RKO (cell line): ENCODE measurements around the gene HLCS.

Experiments
- DNase-seq: peaks from one replicate; pipeline ENCODE4 v3.0.0-alpha.2; 2016; ENCODE audit warnings: low spot score

The HLCS gene

GRCh38 chr21:36914244-36915013 is 52.0 kb downstream of the HLCS start:
- no peak for DNase-seq

DNA sequence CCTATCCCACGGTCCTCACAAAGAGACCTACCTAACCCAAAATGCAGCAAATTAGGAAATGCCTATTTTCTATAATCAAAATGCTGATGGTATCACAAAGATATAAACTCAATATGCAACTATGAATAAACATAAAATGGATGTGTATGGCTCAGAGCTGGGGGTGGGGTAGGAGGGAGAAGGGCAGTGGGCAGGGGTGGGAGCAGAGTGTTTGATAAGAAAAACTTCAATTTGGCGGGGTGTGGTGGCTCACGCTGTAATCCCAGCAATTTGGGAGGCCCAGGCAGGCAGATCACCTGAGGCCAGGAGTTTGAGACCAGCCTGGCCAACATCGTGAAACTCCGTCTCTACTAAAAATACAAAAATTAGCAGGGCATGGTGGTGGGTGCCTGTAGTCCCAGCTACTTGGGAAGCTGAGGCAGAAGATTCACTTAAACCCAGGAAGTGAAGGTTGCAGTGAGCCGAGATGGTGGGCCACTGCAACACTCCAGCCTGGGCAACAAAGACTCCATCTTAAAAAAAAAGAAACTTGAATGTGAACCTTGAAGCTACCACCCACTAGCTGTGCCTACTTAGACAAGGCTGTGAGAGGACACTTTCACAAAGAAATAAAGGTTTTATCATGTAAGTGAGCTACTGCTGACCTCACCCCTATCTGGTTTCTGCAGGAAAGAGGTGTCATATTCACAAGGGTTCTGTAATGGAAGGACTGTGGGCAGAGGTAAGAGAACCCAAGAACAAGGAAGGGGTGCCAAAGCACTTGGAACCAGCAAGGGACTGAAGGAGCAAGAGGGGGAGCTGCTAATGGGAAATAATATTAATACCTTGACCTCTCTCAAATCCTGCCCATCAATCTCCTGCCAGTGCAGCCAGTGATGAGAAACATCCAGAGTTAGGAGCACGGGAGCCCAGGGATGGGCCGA is 53.0 kb downstream of the HLCS start:
- DNase-seq, result no peak

GRCh38 chr21:36910581-36911307 is 55.7 kb downstream of the HLCS start:
- DNase-seq, result no peak

GRCh38 chr21:36909901-36910561 is 56.4 kb downstream of the HLCS start:
- DNase-seq, result peak; percentile 99

DNA sequence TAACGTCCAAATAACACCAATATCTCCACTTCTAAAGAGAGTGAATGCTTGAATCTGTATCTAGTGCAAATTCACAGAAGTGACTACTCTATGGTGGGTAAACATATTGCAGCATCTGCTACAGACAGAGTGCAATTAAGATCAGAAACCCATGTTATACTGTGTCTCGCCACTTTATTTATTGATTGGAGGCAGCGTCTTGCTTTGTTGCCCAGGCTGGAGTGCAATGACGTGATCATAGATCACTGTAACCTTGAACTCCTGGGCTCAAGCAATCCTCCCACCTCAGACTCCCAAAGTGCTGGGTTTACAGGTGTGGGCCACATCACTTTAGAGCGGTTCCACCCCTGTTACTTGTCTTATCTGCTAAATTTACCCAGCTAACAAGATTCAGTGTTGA is 57.0 kb downstream of the HLCS start:
- no peak for DNase-seq

- peak; percentile 23 for DNase-seq
Measured at GRCh38 chr21:36908260-36908908, 58.1 kb downstream of the HLCS start.

DNA sequence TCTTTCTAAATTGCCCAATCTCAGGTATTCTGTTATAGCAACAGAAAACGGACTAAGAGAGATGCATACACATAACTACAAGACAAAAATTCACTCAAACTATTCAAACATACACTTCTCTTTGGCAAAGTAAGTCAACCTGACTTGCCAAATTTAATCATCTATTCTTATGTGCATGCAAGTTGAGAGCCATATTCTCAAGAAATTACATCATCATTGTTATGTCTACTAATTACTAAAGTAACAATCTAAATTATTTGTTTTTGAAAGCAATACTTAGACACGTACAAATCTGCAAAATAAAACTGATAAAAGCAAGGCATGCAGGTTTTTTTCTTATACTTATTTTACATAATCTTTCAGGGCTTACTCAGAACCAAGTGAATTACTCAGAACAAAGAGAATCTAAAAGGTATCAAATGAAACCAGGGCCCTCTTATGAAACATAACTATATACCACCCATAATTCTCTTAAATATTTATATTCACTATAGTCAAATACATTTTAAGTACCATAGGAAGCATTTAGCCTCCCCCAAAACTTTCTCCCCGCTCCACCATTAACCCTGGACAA is 62.3 kb downstream of the HLCS start:
- no peak for DNase-seq

DNA sequence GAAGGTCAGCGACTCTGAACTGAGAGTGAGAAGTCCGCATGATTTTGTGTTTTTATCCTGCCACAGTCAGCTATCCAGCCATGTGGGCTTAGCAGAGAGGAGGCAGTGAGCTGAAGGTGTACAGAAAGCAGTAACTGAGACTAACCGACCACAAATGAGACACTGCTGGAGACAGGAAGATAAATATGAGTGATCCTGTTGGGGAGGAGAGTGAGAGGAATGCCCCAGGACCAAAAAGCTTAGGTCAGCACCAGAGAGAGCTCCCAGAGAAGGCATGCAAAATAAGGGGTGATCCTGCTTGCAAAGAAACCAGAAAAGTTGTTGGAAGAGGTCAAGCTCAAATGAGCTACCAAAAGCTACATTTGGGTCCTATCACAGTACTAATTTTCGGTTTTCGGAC is 63.7 kb downstream of the HLCS start:
- no peak for DNase-seq

DNA sequence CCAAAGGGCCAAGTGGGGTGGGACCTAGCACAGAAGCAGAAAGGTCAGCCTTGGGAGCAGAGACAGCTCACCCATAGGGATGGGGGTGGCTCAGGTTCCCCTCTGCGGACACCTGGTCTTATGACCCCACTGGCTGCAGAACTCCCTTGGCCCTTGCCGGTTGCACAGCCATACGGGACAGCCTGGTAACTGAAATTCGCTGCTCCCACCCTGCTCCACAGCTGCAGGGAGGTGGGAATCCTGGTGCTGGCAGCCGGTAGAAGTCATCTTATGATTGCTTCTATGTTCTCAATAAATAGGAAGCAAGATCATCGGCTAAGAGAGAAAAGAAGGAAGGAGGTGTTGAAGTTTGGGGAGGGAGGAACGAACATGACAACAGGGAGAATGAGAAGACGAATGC is 64.1 kb downstream of the HLCS start:
- no peak for DNase-seq

DNA sequence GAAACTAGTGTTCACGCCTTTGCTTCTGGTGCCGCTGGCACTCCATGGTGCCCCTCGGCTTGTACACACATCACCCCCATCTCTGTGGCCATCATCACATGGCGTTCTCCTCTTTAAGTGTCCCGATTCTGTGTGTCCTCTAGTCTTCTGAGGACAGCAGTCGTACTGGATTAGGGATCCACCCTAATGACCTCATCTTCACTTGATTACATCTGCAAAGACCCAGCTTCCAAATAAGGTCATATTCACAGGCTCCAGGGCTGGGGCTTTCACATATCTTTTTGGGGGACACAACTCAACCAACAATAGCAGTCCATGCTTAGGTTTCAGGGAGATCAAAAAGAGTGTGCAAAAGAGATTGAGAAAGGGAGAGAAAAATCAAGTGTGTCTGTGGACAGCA is 64.9 kb downstream of the HLCS start:
- no peak for DNase-seq

DNA sequence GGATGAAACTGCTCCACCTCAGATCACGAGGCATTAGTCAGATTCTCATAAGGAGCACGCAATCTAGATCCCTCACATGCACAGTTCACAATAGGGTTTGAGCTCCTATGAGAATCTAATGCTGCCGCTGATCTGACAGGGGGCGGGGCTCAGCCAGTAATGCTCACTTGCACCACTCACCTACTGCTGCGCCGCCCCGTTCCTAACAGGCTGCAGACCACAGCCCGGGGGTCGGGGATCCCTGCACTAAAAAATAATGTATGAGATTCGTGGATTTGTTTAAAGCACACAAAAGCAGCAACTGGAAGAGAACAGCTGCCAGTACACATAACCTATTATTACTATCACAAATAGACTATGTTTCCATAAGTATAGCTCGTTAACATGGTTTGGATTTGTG is 72.9 kb downstream of the HLCS start:
- DNase-seq, result no peak

GRCh38 chr21:36892201-36892600 is 74.3 kb downstream of the HLCS start:
- no peak for DNase-seq

DNA sequence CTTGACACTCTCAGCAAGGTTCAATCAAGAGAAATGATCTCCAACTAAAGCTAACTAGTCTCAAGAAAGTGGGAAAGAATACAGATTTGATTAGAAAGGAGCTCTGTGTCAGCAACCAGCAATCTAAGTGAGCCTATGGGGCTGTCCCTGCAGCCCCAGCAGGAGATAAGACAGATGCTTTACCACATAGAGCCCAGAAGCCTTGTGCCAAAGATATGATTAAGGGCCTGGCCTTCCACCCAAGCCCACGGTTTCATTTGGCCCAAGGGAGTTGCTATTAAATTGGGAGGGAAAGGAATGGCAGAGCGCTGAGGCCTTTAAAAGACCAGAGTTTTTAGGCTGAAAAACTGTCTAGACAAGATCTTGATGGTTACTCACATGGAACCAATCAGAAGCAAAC is 74.8 kb downstream of the HLCS start:
- DNase-seq, result no peak

GRCh38 chr21:36891121-36891520 is 75.3 kb downstream of the HLCS start:
- DNase-seq, result no peak

GRCh38 chr21:36890086-36890485 is 76.4 kb downstream of the HLCS start:
- no peak for DNase-seq

GRCh38 chr21:36889401-36889800 is 77.1 kb downstream of the HLCS start:
- DNase-seq, result no peak

DNA sequence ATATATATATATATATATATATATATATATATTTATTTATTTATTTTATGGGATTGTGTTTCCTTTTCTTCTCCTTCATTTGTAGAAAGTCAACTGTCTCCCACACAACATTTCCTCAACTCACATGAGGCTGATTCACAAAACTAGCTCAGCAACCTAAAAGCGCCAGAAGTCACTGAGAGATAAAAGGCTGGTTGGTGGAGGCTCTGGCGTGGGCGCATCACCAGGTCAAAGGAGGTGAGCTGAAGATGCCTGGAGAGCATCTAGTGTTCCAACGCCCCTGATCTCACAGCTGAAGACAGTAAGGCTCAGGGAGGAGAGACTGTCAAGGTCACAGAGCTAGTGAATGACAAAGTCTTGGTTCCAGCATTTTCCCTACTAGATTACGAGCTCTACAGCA is 78.0 kb downstream of the HLCS start:
- no peak for DNase-seq

GRCh38 chr21:36887963-36888362 is 78.5 kb downstream of the HLCS start:
- no peak for DNase-seq

- DNase-seq, result no peak
Measured at GRCh38 chr21:36883532-36884486, 82.7 kb downstream of the HLCS start.

DNA sequence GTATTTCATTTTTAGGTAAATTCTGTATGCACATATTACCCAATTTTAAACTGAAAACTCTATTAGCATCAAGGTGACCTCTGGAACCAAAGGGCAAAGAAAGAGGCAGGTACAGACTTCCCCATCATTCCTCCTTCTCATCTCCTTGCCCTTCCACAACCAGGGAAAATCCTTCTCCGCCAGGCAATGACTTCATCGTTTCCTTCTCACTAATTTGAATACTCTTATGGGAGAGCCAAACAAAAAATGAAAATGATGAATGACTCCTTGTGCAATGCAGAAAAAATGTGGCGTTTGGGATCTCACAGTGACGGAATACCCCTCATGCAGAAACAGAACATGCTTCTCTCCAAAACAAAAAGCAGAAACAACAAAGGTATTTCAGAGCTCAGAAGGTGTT is 83.7 kb downstream of the HLCS start:
- DNase-seq, result no peak
